K562 (cell line): ENCODE results near the gene TLL1.

Experiments
- DNMT1 ChIP-seq: fragments of 450-650 bp; IDR thresholded peaks from 2 replicates; pipeline ENCODE4 v1.6.1; 2016; ENCODE audit warnings: antibody characterized with exemption, mild to moderate bottlenecking
- LARP7 ChIP-seq: fragments of 450-650 bp; IDR thresholded peaks from 2 replicates; pipeline ENCODE4 v1.6.1; 2016
- POLR2A ChIP-seq: fragments of 450-650 bp; conservative IDR thresholded peaks from 2 replicates; pipeline ENCODE4 v1.6.1; 2016
- RUNX1 ChIP-seq: sonication (generic); IDR thresholded peaks from 2 replicates; pipeline ENCODE4 v1.6.1; 2016; ENCODE audit warnings: antibody characterized with exemption, low read depth
- SMARCA5 ChIP-seq: fragments of 450-650 bp; IDR thresholded peaks from 2 replicates; pipeline ENCODE4 v1.6.1; 2016
- SP1 ChIP-seq: sonication (generic); formaldehyde crosslinking; IDR thresholded peaks from 2 replicates; pipeline ENCODE4 v1.8.1; 2022; ENCODE audit warnings: mild to moderate bottlenecking, missing genetic modification reagents
- SREBF1 ChIP-seq: fragments of 150-350 bp; IDR thresholded peaks from 2 replicates; pipeline ENCODE4 v1.6.1; 2014; ENCODE audit warnings: antibody characterized with exemption, low read depth, low read length, borderline replicate concordance
- ZNF583 ChIP-seq: fragments of 250-450 bp; sonication (Bioruptor Pico); IDR thresholded peaks from 2 replicates; pipeline ENCODE4 v1.4.0; 2020
- TF ChIP-seq, protein P1 (sequence below): fragments of 450-650 bp; formaldehyde crosslinking; IDR thresholded peaks from 2 replicates; pipeline ENCODE4 v1.4.0; 2022; ENCODE audit warnings: missing genetic modification characterization
- TF ChIP-seq, protein P2 (sequence below), 3 experiments: IDR thresholded peaks in 2 of 3; conservative IDR thresholded peaks in 1 of 3; 2 replicates each; pipeline ENCODE4 v1.5.1; 2011 to 2012; ENCODE audit warnings: low read length in 3 of 3, mild to moderate bottlenecking in 3 of 3, control low read depth in 2 of 3, improper control_type of control experiment in 1 of 3, inconsistent platforms in 1 of 3, low read depth in 1 of 3, mixed read lengths in 1 of 3, moderate library complexity in 1 of 3; ENCODE audit not compliant: insufficient read depth in 2 of 3

DNA sequence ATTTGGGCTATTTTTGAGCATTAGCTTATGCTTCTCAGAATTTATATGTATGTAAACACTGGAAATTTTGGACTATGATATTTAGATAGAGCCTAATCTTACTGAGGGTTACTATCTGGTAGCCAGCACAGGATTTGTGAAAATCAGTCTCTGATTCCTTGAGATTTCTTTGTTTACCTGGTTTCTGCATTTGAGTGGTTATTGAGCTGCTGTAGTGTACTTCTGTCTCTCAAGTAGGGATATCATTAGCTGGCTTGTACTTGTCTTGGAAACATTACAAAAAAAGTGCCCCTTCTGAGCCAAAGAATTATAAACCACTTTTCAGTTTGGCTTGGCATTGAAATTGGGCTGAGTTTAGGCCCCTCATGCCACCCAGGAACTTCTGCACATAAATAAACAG is 49.7 kb downstream of the TLL1 start:
- TF ChIP-seq SMARCA5: no peak
- TF ChIP-seq, protein P1, sequence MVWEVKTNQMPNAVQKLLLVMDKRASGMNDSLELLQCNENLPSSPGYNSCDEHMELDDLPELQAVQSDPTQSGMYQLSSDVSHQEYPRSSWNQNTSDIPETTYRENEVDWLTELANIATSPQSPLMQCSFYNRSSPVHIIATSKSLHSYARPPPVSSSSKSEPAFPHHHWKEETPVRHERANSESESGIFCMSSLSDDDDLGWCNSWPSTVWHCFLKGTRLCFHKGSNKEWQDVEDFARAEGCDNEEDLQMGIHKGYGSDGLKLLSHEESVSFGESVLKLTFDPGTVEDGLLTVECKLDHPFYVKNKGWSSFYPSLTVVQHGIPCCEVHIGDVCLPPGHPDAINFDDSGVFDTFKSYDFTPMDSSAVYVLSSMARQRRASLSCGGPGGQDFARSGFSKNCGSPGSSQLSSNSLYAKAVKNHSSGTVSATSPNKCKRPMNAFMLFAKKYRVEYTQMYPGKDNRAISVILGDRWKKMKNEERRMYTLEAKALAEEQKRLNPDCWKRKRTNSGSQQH (CRISPR knock-in tag): no peak
- no peak for TF ChIP-seq RUNX1
- TF ChIP-seq LARP7: no peak
- TF ChIP-seq SP1 (CRISPR knock-in tag): no peak
- TF ChIP-seq POLR2A: no peak
- no peak for TF ChIP-seq ZNF583 (CRISPR knock-in tag)
- TF ChIP-seq, protein P2, sequence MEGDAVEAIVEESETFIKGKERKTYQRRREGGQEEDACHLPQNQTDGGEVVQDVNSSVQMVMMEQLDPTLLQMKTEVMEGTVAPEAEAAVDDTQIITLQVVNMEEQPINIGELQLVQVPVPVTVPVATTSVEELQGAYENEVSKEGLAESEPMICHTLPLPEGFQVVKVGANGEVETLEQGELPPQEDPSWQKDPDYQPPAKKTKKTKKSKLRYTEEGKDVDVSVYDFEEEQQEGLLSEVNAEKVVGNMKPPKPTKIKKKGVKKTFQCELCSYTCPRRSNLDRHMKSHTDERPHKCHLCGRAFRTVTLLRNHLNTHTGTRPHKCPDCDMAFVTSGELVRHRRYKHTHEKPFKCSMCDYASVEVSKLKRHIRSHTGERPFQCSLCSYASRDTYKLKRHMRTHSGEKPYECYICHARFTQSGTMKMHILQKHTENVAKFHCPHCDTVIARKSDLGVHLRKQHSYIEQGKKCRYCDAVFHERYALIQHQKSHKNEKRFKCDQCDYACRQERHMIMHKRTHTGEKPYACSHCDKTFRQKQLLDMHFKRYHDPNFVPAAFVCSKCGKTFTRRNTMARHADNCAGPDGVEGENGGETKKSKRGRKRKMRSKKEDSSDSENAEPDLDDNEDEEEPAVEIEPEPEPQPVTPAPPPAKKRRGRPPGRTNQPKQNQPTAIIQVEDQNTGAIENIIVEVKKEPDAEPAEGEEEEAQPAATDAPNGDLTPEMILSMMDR (IDR thresholded peaks at IDR 0.05 in 2 of 3, conservative IDR thresholded peaks at IDR 0.05 in 1 of 3; ENCODE audit: insufficient read depth in 2 of 3, low read depth in 1 of 3, low read length in 3 of 3): no peak
- TF ChIP-seq SREBF1: no peak
- TF ChIP-seq DNMT1: no peak
